Loucy (cell line): ENCODE data around the gene PLPPR4.

Source experiments
- H2AFZ ChIP-seq: fragments of 200-600 bp; sonication (generic); 2 replicates; pipeline ENCODE4 v1.6.0; 2016; ENCODE audit warnings: antibody characterized with exemption, mild to moderate bottlenecking, low read length, moderate library complexity
- H3F3A ChIP-seq: fragments of 200-600 bp; 2 replicates; pipeline ENCODE4 v1.6.0; 2016; ENCODE audit warnings: antibody characterized with exemption, low read depth, mild to moderate bottlenecking
- H3K27me3 ChIP-seq: fragments of 200-600 bp; sonication (generic); 2 replicates; pipeline ENCODE4 v1.6.1; 2014; ENCODE audit warnings: low read length, mild to moderate bottlenecking; ENCODE audit not compliant: insufficient read depth, poor library complexity, severe bottlenecking
- H3K36me3 ChIP-seq: fragments of 200-600 bp; sonication (generic); 2 replicates; pipeline ENCODE4 v1.6.1; 2016; ENCODE audit warnings: low read length; ENCODE audit not compliant: insufficient read depth
- H3K4me1 ChIP-seq: fragments of 200-600 bp; sonication (generic); 2 replicates; pipeline ENCODE4 v1.5.1; 2014; ENCODE audit warnings: low read length, mild to moderate bottlenecking; ENCODE audit not compliant: insufficient read depth, poor library complexity, severe bottlenecking
- H3K4me2 ChIP-seq: fragments of 200-600 bp; sonication (generic); 2 replicates; pipeline ENCODE4 v1.6.0; 2014; ENCODE audit warnings: antibody characterized with exemption, low read length, low read depth, mild to moderate bottlenecking; ENCODE audit not compliant: poor library complexity, severe bottlenecking
- H3K4me3 ChIP-seq: fragments of 200-600 bp; sonication (generic); 2 replicates; pipeline ENCODE4 v1.5.1; 2014; ENCODE audit warnings: low read length, mild to moderate bottlenecking, mixed read lengths; ENCODE audit not compliant: poor library complexity, severe bottlenecking
- H3K79me2 ChIP-seq: fragments of 200-600 bp; sonication (generic); 2 replicates; pipeline ENCODE4 v1.6.1; 2014; ENCODE audit warnings: low read length; ENCODE audit not compliant: insufficient read depth
- H3K9ac ChIP-seq: fragments of 200-600 bp; sonication (generic); 2 replicates; pipeline ENCODE4 v1.6.0; 2014; ENCODE audit warnings: mild to moderate bottlenecking, low read depth, low read length, moderate library complexity; ENCODE audit not compliant: poor library complexity, severe bottlenecking
- H3K9me2 ChIP-seq: fragments of 200-600 bp; sonication (generic); replicated peaks from 2 replicates; pipeline ENCODE4 v1.6.1; 2016; ENCODE audit warnings: low read depth, low read length, mixed read lengths
- H3K9me3 ChIP-seq: fragments of 200-600 bp; sonication (generic); 2 replicates; pipeline ENCODE4 v1.6.1; 2014; ENCODE audit warnings: mild to moderate bottlenecking, antibody characterized with exemption, low read length, low read depth; ENCODE audit not compliant: insufficient read depth
- H4K20me1 ChIP-seq: fragments of 200-600 bp; sonication (generic); 2 replicates; pipeline ENCODE4 v1.6.0; 2014; ENCODE audit warnings: antibody characterized with exemption, low read length, mild to moderate bottlenecking; ENCODE audit not compliant: insufficient read depth, poor library complexity, severe bottlenecking
- CTCF ChIP-seq: fragments of 200-600 bp; sonication (generic); conservative IDR thresholded peaks from 2 replicates; pipeline ENCODE4 v1.5.1; 2014; ENCODE audit warnings: mild to moderate bottlenecking, antibody characterized with exemption, low read length
- EZH2phosphoT487 ChIP-seq: fragments of 200-600 bp; IDR thresholded peaks from 2 replicates; pipeline ENCODE4 v1.6.1; 2018; ENCODE audit warnings: antibody characterized with exemption, mild to moderate bottlenecking, moderate library complexity, borderline replicate concordance

PLPPR4 gene

GRCh38 chr1:99331083-99331482, 66.8 kb downstream of the PLPPR4 start:
- H3K4me1 ChIP-seq: no peaks in the 10 kb centered on the region
- H3K4me2 ChIP-seq: no peak overlapping the region
- no peak overlapping the region for H3K9ac ChIP-seq
- H4K20me1 ChIP-seq: no peaks in the 10 kb centered on the region
- TF ChIP-seq EZH2phosphoT487 (no peak), CTCF (no peak)
- no peaks in the 10 kb centered on the region for H3F3A ChIP-seq
- no peaks in the 10 kb centered on the region for H3K79me2 ChIP-seq
- no peaks in the 10 kb centered on the region for H3K27me3 ChIP-seq
- H3K4me3 ChIP-seq: no peak overlapping the region
- no peaks in the 10 kb centered on the region for H3K9me2 ChIP-seq
- H3K36me3 ChIP-seq: no peaks in the 10 kb centered on the region
- no peak overlapping the region for H2AFZ ChIP-seq
- H3K9me3 ChIP-seq: no peaks in the 10 kb centered on the region

- Histone ChIP-seq H3K36me3 (no peaks in the 10 kb centered on the region), H3K9ac (no peak overlapping the region), H3K9me3 (no peaks in the 10 kb centered on the region), H3K4me1 (no peaks in the 10 kb centered on the region), H3K4me2 (no peak overlapping the region), H3F3A (no peaks in the 10 kb centered on the region), H4K20me1 (no peaks in the 10 kb centered on the region), H3K4me3 (no peak overlapping the region), H3K9me2 (no peaks in the 10 kb centered on the region), H2AFZ (no peak overlapping the region), H3K27me3 (no peaks in the 10 kb centered on the region), H3K79me2 (no peaks in the 10 kb centered on the region)
- TF ChIP-seq EZH2phosphoT487 (no peak), CTCF (no peak)
Observed at GRCh38 chr1:99331636-99332035, 67.3 kb downstream of the PLPPR4 start.

- H3K4me1 ChIP-seq: no peaks in the 10 kb centered on the region
- H3K9ac ChIP-seq: no peak overlapping the region
- H3K27me3 ChIP-seq: no peaks in the 10 kb centered on the region
- H3F3A ChIP-seq: no peaks in the 10 kb centered on the region
- H4K20me1 ChIP-seq: no peaks in the 10 kb centered on the region
- no peak overlapping the region for H3K4me3 ChIP-seq
- no peaks in the 10 kb centered on the region for H3K9me3 ChIP-seq
- no peaks in the 10 kb centered on the region for H3K79me2 ChIP-seq
- H3K9me2 ChIP-seq: no peaks in the 10 kb centered on the region
- H2AFZ ChIP-seq: no peak overlapping the region
- H3K4me2 ChIP-seq: no peak overlapping the region
- no peaks in the 10 kb centered on the region for H3K36me3 ChIP-seq
- TF ChIP-seq EZH2phosphoT487: no peak
- TF ChIP-seq CTCF: no peak
Observed at GRCh38 chr1:99332561-99332960, 68.3 kb downstream of the PLPPR4 start.
